HTR-8/SVneo (cell line): Measurements from ENCODE around the gene CELF1.
A peak's percentile ranks its signal among the peaks of the same experiment; 100 is the strongest.

Experiments used
- DNase-seq: peaks from one replicate; pipeline ENCODE4 v3.0.0; 2011; ENCODE audit warnings: low spot score, mixed read lengths; ENCODE audit not compliant: insufficient read length
- FAIRE-seq: peaks from 2 replicates; lab custom pipeline; 2011; peaks lifted over from hg19 to GRCh38; lab: Jason Lieb, UNC

CELF1 gene

GRCh38 chr11:47552566-47553405, at the start of gene CELF1:
TSS of gene CELF1 (minus strand) at chr11:47553132. CDS start at chr11:47499523, 53,609 bp downstream.
- FAIRE-seq, result peak; percentile 74
- peak; percentile 83 for DNase-seq

- DNase-seq (no peak), FAIRE-seq (no peak)
Measured at GRCh38 chr11:47599902-47600301, 47.0 kb upstream of the CELF1 start.

GRCh38 chr11:47595967-47596366, 43.0 kb upstream of the CELF1 start:
- FAIRE-seq, result no peak

GRCh38 chr11:47595029-47595428, 42.1 kb upstream of the CELF1 start:
- no peak for DNase-seq
- no peak for FAIRE-seq

More at GRCh38 chr11:47595967-47596366, 43.0 kb upstream of the CELF1 start:
- no peak for DNase-seq

- FAIRE-seq (no peak), DNase-seq (no peak)
Measured at GRCh38 chr11:47593934-47594855, 41.3 kb upstream of the CELF1 start, which contains the start of gene C1QTNF4. TSS of gene C1QTNF4 (minus strand) at chr11:47594411. CDS start at chr11:47590810, 3,601 bp downstream.

GRCh38 chr11:47593492-47593933, 40.6 kb upstream of the CELF1 start:
- FAIRE-seq, result no peak
- no peak for DNase-seq

GRCh38 chr11:47592970-47593369, 40.0 kb upstream of the CELF1 start:
- no peak for FAIRE-seq
- no peak for DNase-seq

GRCh38 chr11:47592251-47592650, 39.3 kb upstream of the CELF1 start:
- no peak for FAIRE-seq
- no peak for DNase-seq

GRCh38 chr11:47591764-47592163, 38.8 kb upstream of the CELF1 start:
- DNase-seq (no peak), FAIRE-seq (no peak)

- no peak for FAIRE-seq
Measured at GRCh38 chr11:47589977-47590861, 37.3 kb upstream of the CELF1 start.

GRCh38 chr11:47589584-47589976, 36.6 kb upstream of the CELF1 start:
- DNase-seq, result no peak

More at GRCh38 chr11:47589977-47590861, 37.3 kb upstream of the CELF1 start:
- DNase-seq, result no peak

GRCh38 chr11:47589118-47589517, 36.2 kb upstream of the CELF1 start:
- FAIRE-seq, result peak; percentile 55
- no peak for DNase-seq

More at GRCh38 chr11:47589584-47589976, 36.6 kb upstream of the CELF1 start:
- no peak for FAIRE-seq

GRCh38 chr11:47587723-47588326, 34.9 kb upstream of the CELF1 start:
- DNase-seq, result no peak
- no peak for FAIRE-seq

GRCh38 chr11:47587039-47587716, 34.2 kb upstream of the CELF1 start:
- no peak for FAIRE-seq
- no peak for DNase-seq

- FAIRE-seq, result no peak
- DNase-seq, result no peak
Measured at GRCh38 chr11:47586098-47586855, 33.3 kb upstream of the CELF1 start, which contains the start of gene FAM180B. TSS of gene FAM180B (plus strand) at chr11:47586678. CDS start at chr11:47586769, 91 bp downstream.

- DNase-seq (no peak), FAIRE-seq (no peak)
Measured at GRCh38 chr11:47583844-47584243, 30.9 kb upstream of the CELF1 start.

GRCh38 chr11:47578524-47579494, 25.9 kb upstream of the CELF1 start, which contains the start of the genes KBTBD4 and NDUFS3:
TSS of gene KBTBD4 (minus strand) at chr11:47578970. CDS start at chr11:47578951, 19 bp downstream.
TSS of gene NDUFS3 (plus strand) at chr11:47579074. CDS start at chr11:47579092, 18 bp downstream.
- DNase-seq (peak; percentile 83), FAIRE-seq (peak; percentile 51)
